SW 1271 (cell line): ENCODE results near the gene APOM.

Experiments used
- DNase-seq, 2 experiments: peaks; one replicate each; lab custom pipeline; 2025; lab: John Stamatoyannopoulos, UW

Gene APOM

GRCh38 chr6:31658158-31658688 is 2.5 kb downstream of the APOM start:
- DNase-seq, result no peak

GRCh38 chr6:31658983-31659648 is 3.4 kb downstream of the APOM start:
- DNase-seq, result no peak

GRCh38 chr6:31659649-31660380 is 4.1 kb downstream of the APOM start:
- peak in 1 of 2 experiments; percentile 16 for DNase-seq

GRCh38 chr6:31660381-31661261 is 4.9 kb downstream of the APOM start, which contains the start of gene C6orf47:
Gene C6orf47, minus strand, starts transcription at chr6:31660778. Its CDS starts 831 bp downstream, at chr6:31659947.
- peak in 1 of 2 experiments; percentile 82 for DNase-seq

- DNase-seq, result no peak
Measured at GRCh38 chr6:31661262-31662123, 5.8 kb downstream of the APOM start.

- no peak for DNase-seq
Measured at GRCh38 chr6:31662124-31662723, 6.5 kb downstream of the APOM start.

GRCh38 chr6:31663126-31663960 is 7.6 kb downstream of the APOM start:
- no peak for DNase-seq

GRCh38 chr6:31663961-31664789 is 8.5 kb downstream of the APOM start:
- peak in 1 of 2 experiments; percentile 71 for DNase-seq

- DNase-seq, result peak; percentile 87 to 94
Measured at GRCh38 chr6:31664790-31665500, 9.3 kb downstream of the APOM start, which contains the start of gene GPANK1. Gene GPANK1, minus strand, starts transcription at chr6:31664997. Its CDS starts 519 bp downstream, at chr6:31664478.

- peak; percentile 96 to 99 for DNase-seq
Measured at GRCh38 chr6:31665501-31666336, 10.0 kb downstream of the APOM start, which contains the start of gene CSNK2B. Gene CSNK2B, plus strand, starts transcription at chr6:31666080. Its CDS starts 752 bp downstream, at chr6:31666832.

- no peak for DNase-seq
Measured at GRCh38 chr6:31666337-31666965, 10.8 kb downstream of the APOM start.

GRCh38 chr6:31669676-31670075 is 14.0 kb downstream of the APOM start, which contains the start of gene LY6G5B:
Gene LY6G5B, plus strand, starts transcription at chr6:31669976. Its CDS starts 975 bp downstream, at chr6:31670951.
- no peak for DNase-seq

GRCh38 chr6:31676322-31676903 is 20.7 kb downstream of the APOM start:
- no peak for DNase-seq

GRCh38 chr6:31676904-31677303 is 21.2 kb downstream of the APOM start:
- DNase-seq, result no peak

- DNase-seq, result no peak
Measured at GRCh38 chr6:31677955-31678354, 22.3 kb downstream of the APOM start.
